H54 (cell line): ENCODE measurements around the gene INSM2.

Experiments used
- DNase-seq: peaks from one replicate; pipeline ENCODE4 v3.0.0; 2011; ENCODE audit warnings: low spot score, mixed read lengths; ENCODE audit not compliant: insufficient read length
- FAIRE-seq: peaks from 3 replicates; lab custom pipeline; 2011; peaks lifted over from hg19 to GRCh38; lab: Jason Lieb, UNC
- POLR2A ChIP-seq: IDR thresholded peaks from 2 replicates; pipeline ENCODE4 v1.6.1; 2011; ENCODE audit warnings: low read depth, mild to moderate bottlenecking, low read length

The INSM2 gene

DNA sequence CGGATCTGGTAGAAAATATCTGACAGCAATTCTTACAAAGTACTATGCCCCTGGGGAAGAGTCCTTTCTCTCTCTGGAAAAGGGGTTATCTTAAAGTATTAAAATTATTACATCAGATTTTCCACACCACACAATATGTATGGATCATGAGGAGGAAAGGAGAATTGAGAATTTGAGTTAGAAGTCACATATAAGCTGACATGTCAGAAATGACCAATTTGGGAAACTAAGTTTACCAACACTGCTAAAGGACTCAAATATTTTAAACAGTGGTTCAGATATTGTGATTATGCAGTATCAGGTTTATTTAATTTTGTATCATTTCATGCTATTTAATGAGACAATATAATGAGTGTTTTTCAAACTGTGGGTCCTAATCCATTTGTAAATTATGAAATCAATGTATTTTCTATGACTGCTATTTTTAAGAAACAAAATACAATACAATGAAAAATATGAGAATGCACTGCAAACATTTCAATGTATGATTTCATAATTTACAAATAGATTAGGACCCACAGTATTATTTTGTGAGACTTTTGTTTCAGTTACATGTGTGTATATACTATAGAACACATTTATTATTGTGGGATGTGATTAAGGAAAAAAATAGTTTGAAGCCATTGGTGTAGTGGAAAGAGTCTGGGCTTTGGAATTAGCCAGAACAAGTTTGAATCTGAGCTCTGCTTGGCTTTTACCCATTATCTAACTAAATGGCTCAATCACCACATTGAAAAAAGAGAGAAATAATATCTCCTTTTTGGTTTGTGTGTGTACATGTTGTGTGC, 1.8 kb upstream of the INSM2 start:
- DNase-seq (no peak), FAIRE-seq (no peak)
- TF ChIP-seq POLR2A, result no peak

DNA sequence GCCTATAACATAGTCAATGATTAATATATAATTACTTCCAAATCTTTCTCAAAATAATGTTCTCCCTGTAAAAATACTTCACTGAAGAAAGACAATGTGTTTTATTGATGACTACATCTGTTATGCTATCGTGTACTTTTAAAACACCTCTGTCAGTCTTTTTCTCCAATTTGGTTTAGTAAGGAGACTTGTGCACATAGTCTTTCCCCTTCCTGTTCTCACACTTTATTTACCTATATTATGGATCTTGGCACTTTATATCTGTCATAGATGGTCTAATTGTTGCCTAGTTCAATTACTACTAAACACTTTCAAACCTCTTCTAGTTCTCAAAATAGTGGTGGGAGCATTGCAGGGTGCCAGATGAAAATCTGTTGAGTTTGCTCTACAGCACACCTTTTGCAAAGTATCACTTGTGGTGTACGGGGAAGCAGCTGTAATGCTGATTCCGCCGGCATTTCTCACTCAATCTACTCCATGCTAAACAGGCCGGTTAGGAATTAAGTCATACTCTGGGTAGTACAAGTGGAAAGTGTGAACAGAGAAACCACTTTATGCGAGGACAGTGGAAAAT, 1.1 kb upstream of the INSM2 start:
- DNase-seq, result no peak
- no peak for FAIRE-seq
- TF ChIP-seq POLR2A, result no peak

DNA sequence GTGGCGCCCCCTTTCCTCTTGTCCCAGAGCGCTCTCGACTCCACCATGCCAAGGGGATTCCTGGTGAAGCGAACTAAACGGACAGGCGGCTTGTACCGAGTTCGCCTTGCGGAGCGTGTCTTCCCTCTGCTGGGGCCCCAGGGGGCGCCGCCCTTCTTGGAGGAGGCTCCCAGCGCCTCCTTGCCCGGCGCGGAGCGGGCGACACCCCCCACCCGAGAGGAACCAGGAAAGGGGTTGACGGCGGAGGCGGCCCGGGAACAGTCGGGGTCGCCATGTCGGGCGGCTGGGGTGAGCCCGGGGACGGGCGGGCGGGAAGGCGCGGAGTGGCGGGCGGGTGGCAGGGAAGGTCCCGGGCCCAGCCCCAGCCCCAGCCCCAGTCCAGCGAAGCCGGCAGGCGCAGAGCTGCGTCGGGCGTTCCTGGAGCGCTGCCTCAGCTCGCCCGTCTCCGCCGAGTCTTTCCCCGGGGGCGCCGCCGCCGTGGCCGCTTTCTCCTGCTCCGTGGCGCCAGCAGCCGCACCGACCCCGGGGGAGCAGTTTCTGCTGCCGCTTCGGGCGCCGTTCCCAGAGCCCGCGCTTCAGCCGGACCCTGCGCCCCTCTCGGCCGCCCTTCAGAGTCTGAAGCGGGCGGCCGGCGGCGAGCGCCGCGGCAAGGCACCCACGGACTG, 376 bp downstream of the INSM2 start:
- TF ChIP-seq POLR2A, result no peak
- FAIRE-seq (no peak), DNase-seq (no peak)

GRCh38 chr14:35534873-35535482, 1.0 kb downstream of the INSM2 start:
- DNase-seq, result peak; percentile 33
- FAIRE-seq, result no peak
- no peak for TF ChIP-seq POLR2A

GRCh38 chr14:35535483-35536112, 1.6 kb downstream of the INSM2 start:
- FAIRE-seq (no peak), DNase-seq (no peak)
- TF ChIP-seq POLR2A, result no peak

GRCh38 chr14:35539969-35540368, 6.0 kb downstream of the INSM2 start:
- FAIRE-seq (no peak), DNase-seq (no peak)
- no peak for TF ChIP-seq POLR2A

DNA sequence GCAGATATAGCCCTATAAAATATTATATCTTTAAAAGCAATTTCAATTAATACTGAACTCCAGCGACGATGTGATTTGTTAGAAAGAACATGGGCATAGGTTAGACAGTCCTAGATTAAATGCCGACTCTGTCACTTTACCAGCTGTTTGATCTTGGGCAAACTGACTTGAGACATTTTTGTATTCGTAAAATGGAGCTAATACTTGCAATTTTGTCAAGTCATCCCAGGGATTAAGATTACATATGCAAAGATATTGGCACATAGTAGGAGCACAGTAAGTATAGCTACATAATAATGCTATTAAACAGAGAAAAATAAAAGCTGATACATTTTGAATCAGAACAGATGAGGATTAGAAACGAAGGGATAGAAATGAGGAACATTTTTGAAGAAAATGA, 9.0 kb downstream of the INSM2 start:
- FAIRE-seq (no peak), DNase-seq (no peak)
- no peak for TF ChIP-seq POLR2A

DNA sequence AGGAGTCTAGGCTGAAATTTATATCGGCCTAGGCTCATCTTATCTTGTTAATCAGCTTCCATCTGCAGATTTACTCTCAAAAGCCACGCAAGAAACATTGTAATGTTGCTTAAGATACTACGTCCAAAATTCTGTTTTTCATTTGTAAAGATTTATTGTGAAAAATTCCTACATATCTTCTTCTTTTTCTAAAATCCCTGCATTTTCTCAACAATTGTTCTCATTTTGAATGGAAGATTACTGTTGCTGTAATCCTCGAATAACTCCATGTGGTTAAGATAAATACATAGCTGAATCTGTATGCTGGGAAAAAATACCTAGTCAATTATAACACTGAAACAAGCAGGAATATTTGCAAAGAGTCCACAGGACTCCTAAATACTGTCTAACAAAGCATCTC, 15.6 kb downstream of the INSM2 start:
- no peak for TF ChIP-seq POLR2A
- DNase-seq, result no peak
- no peak for FAIRE-seq

GRCh38 chr14:35551081-35551480, 17.1 kb downstream of the INSM2 start:
- FAIRE-seq (no peak), DNase-seq (no peak)
- no peak for TF ChIP-seq POLR2A

DNA sequence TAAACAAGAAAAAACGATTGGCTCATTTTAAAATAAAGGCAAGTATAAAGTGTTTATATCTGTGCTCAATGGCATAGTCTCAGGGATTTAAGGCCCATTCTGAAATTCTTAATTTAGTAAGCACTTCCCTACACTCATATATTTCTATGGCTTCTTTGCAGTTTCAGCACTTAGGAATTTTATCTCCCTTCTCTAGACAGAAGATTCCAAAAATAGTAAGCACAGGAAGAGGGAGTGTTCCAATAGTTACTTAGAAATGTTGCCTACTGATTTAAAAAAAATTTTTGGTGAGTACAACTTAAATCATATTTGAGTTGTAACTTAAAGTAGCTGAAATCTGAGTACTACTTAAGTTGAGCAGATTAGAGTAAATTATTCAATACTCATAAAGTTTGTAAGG, 19.8 kb downstream of the INSM2 start:
- no peak for FAIRE-seq
- TF ChIP-seq POLR2A, result no peak

DNA sequence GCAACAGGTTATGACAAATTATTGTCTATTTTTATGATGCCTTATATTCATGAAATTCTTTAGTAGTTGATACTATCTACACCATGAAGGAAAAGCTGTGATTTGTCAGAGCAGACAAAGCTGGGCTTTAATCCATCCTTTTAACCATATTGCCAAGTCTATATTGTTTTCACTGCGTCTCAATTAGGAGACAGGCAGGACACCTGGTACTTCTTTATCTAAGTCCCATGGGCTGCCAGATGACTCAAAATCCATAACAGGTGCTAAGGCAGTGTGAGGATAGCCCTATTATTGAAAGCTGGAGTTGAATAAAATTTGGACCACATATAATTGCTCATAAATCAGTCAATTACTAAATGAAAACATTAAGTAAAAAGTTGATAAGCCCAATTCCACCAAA, 22.6 kb downstream of the INSM2 start:
- no peak for TF ChIP-seq POLR2A
- FAIRE-seq (no peak), DNase-seq (no peak)

More for the DNA sequence above, 19.8 kb downstream of the INSM2 start:
- DNase-seq, result no peak

DNA sequence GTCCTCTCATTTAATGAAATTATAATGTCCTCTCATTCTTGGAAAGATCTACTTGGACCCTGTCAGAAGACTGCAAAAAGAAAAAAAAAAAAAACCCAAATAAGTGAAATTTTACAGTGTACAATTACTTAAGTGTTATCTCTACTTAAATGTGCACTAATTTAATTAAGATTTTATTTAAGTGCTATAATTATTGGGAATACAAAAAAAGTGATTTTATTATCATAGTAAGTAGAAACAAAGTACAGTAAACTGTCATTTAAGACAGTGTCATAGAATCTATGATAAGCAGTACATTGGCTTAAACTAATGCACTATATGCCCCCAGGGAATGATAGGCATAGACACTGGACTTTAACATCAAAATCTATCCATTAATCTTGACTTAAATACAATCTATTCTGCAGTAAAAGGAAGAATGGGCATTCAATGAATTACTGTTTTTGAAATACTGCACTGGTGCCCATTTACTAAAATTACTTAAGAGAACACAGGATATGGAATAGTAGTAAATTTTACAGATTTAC, 23.3 kb downstream of the INSM2 start:
- FAIRE-seq (no peak), DNase-seq (no peak)
- no peak for TF ChIP-seq POLR2A

- no peak for TF ChIP-seq POLR2A
- DNase-seq (no peak), FAIRE-seq (no peak)
Observed at GRCh38 chr14:35558680-35559079, 24.7 kb downstream of the INSM2 start.
